Stimulated activated CD4-positive, alpha-beta T cell treated with anti-CD3 and anti-CD28 coated beads, Interleukin-1b, Interleukin-23, amount 100 ng/mL, for 24 hours (primary cell): ENCODE results near the gene COL23A1.

Source experiments
- DNase-seq, 4 experiments: peaks; one replicate each; pipeline ENCODE4 v3.0.0-alpha.2; 2020; ENCODE audit warnings: low read depth in 4 of 4, low spot score in 1 of 4

Gene COL23A1

GRCh38 chr5:178439493-178440180 is 150.6 kb downstream of the COL23A1 start:
- no peak for DNase-seq

- DNase-seq: no peak
Measured at GRCh38 chr5:178438796-178439195, 151.4 kb downstream of the COL23A1 start.

GRCh38 chr5:178437386-178438075 is 152.7 kb downstream of the COL23A1 start:
- no peak for DNase-seq

GRCh38 chr5:178436326-178436940 is 153.8 kb downstream of the COL23A1 start:
- no peak for DNase-seq

- no peak for DNase-seq
Measured at GRCh38 chr5:178435321-178436238, 154.6 kb downstream of the COL23A1 start.

GRCh38 chr5:178434851-178435250 is 155.3 kb downstream of the COL23A1 start:
- DNase-seq: no peak

GRCh38 chr5:178434016-178434761 is 156.0 kb downstream of the COL23A1 start:
- DNase-seq: no peak

GRCh38 chr5:178433273-178433775 is 156.9 kb downstream of the COL23A1 start:
- DNase-seq: no peak

GRCh38 chr5:178432421-178433272 is 157.5 kb downstream of the COL23A1 start:
- no peak for DNase-seq

GRCh38 chr5:178431782-178432165 is 158.4 kb downstream of the COL23A1 start:
- DNase-seq: no peak

GRCh38 chr5:178431063-178431781 is 159.0 kb downstream of the COL23A1 start:
- DNase-seq: no peak

- DNase-seq: no peak
Measured at GRCh38 chr5:178430186-178431062, 159.8 kb downstream of the COL23A1 start.

GRCh38 chr5:178429491-178430185 is 160.6 kb downstream of the COL23A1 start:
- no peak for DNase-seq

- no peak for DNase-seq
Measured at GRCh38 chr5:178429156-178429468, 161.1 kb downstream of the COL23A1 start.

GRCh38 chr5:178428341-178429155 is 161.6 kb downstream of the COL23A1 start:
- DNase-seq: no peak

- DNase-seq: no peak
Measured at GRCh38 chr5:178427576-178428197, 162.5 kb downstream of the COL23A1 start.
